ENCODE measurements around the gene KDM5C. TPM values are rescaled to one million over a fixed set of nuclear protein-coding genes. Genes with fewer than 3 reads are reported as not detected.

Gene KDM5C
- total RNA-seq, 2 donors from 2014 or later, result 57.4 to 101 TPM

DNA sequence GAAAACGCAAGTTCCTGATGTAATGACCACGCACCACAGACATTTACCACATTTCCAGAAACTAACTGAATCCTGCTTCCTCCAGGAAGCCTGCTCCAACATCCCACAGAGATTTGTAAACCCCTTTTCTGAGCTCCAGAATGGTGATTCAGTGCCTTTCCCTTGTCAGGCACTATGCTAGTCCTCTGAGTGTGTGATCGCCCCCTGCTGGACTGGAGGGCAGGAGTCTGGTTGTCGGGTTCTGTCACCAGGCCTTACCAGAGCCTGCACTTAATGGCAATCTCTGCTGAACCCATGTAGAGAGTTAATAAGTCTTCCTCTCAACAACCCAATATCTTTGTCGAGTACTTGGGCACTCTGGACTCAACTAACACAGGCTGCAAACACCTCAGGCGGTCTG lies 14.5 kb upstream of the KDM5C start:
- ATAC-seq (ENCODE audit: insufficient number of reproducible peaks, low FRiP score, low read depth) (no peak), DNase-seq (ENCODE audit: low spot score) (no peak)
- no peak overlapping the region for H3K4me3 ChIP-seq
- H3K27me3 ChIP-seq (replicated peaks; ENCODE audit: insufficient read depth), result no peaks in the 10 kb centered on the region
- no peaks in the 10 kb centered on the region for H3K9me3 ChIP-seq
- TF ChIP-seq, protein P1, sequence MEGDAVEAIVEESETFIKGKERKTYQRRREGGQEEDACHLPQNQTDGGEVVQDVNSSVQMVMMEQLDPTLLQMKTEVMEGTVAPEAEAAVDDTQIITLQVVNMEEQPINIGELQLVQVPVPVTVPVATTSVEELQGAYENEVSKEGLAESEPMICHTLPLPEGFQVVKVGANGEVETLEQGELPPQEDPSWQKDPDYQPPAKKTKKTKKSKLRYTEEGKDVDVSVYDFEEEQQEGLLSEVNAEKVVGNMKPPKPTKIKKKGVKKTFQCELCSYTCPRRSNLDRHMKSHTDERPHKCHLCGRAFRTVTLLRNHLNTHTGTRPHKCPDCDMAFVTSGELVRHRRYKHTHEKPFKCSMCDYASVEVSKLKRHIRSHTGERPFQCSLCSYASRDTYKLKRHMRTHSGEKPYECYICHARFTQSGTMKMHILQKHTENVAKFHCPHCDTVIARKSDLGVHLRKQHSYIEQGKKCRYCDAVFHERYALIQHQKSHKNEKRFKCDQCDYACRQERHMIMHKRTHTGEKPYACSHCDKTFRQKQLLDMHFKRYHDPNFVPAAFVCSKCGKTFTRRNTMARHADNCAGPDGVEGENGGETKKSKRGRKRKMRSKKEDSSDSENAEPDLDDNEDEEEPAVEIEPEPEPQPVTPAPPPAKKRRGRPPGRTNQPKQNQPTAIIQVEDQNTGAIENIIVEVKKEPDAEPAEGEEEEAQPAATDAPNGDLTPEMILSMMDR (IDR thresholded peaks at IDR 0.05), result no peak
- H3K4me1 ChIP-seq (ENCODE audit: control insufficient read depth in 1 of 2, low read depth in 2 of 2), result no peaks in the 10 kb centered on the region
- no peak overlapping the region for H3K27ac ChIP-seq
- no peaks in the 10 kb centered on the region for H3K36me3 ChIP-seq

DNA sequence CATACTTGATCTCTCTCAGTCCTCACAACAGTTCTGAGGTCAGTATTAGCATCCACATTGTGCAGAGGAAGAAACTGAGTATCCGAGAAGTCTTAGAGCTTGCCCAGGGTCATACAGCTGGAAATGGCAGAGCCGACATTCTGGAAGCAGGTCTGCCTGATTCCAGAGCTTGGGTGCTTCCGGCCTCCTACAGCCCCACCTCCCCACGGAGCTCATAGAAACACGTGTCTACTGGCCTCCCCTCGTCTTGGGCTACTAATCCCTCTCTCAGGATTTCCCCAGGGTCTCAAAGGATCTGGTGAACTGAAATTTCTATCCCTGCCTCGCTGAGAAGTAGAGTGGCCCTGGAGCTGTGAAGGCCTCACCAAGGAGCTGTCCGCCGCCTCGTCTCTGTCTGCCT lies 12.0 kb upstream of the KDM5C start:
- TF ChIP-seq, protein P1 (IDR thresholded peaks at IDR 0.05), result no peak

DNA sequence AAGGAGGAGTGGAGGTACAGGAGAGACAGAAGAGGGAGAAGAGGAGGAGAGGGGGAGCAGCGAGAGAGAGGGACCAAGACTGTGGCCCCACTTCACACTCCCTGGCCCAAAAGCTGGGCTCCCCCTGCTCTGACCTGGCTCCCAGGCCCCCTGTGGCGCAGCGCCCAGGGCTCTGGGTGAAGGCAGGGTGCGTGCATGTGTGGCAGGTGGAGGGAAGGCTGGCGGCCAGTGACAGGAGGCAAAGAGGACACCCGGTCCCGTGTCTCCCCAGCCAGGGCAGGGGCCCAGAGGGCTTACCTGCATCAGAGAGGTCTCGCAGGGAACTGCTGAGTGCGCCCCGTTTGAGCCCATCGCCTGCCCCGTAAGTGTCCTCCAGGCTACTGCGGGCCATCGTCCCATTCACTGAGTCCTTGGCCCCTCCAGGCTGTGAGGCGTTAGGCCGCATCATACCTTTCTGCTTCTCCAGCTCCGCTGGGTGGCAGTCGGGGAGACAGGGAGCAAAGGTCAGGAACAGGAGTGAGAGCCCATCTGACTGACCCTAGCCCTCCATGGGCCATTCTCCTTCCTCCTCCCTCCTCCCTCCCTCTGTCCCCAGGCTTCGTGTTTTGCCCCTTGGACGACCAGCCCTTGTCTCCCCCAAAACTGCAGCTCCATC lies 11.1 kb upstream of the KDM5C start:
- DNase-seq (ENCODE audit: low spot score), result no peak
- Histone ChIP-seq H3K9me3 (no peaks in the 10 kb centered on the region), H3K27me3 (replicated peaks; ENCODE audit: insufficient read depth) (no peaks in the 10 kb centered on the region), H3K4me3 (no peak overlapping the region), H3K4me1 (ENCODE audit: control insufficient read depth in 1 of 2, low read depth in 2 of 2) (no peaks in the 10 kb centered on the region), H3K36me3 (no peaks in the 10 kb centered on the region), H3K27ac (no peak overlapping the region)
- no peak for ATAC-seq (ENCODE audit: insufficient number of reproducible peaks, low FRiP score, low read depth)
- TF ChIP-seq, protein P1 (IDR thresholded peaks at IDR 0.05), result no peak

More for the DNA sequence above, 12.0 kb upstream of the KDM5C start:
- no peak overlapping the region for H3K27ac ChIP-seq
- H3K36me3 ChIP-seq, result no peaks in the 10 kb centered on the region
- H3K4me1 ChIP-seq (ENCODE audit: control insufficient read depth in 1 of 2, low read depth in 2 of 2), result no peaks in the 10 kb centered on the region
- no peaks in the 10 kb centered on the region for H3K9me3 ChIP-seq
- DNase-seq (ENCODE audit: low spot score) (no peak), ATAC-seq (ENCODE audit: insufficient number of reproducible peaks, low FRiP score, low read depth) (no peak)
- no peaks in the 10 kb centered on the region for H3K27me3 ChIP-seq (replicated peaks; ENCODE audit: insufficient read depth)
- H3K4me3 ChIP-seq, result no peak overlapping the region

DNA sequence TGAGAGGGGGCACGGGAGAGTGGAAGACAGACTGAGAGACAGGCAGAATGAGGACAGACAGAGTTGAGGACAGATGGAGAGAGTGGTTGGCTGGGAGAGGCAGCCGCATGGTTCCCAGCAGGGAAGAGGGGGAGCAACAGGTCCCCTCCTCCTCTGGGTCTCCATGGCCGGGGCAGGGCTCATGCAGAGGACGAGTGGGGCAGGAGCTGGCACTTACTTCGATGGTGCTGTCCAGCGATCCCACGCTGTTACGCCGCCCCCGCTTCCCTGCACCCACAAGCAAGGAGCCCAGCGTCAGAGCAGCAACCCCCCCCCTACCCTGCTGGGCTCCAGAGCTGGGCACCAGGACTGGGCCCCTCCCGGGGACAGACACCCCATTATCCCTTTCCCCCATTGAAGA lies 10.6 kb upstream of the KDM5C start:
- TF ChIP-seq, protein P1 (IDR thresholded peaks at IDR 0.05), result no peak
- H3K27ac ChIP-seq, result no peak overlapping the region
- DNase-seq (ENCODE audit: low spot score), result no peak
- no peaks in the 10 kb centered on the region for H3K36me3 ChIP-seq
- H3K9me3 ChIP-seq, result no peaks in the 10 kb centered on the region
- ATAC-seq (ENCODE audit: insufficient number of reproducible peaks, low FRiP score, low read depth), result no peak
- no peak overlapping the region for H3K4me3 ChIP-seq
- no peaks in the 10 kb centered on the region for H3K27me3 ChIP-seq (replicated peaks; ENCODE audit: insufficient read depth)
- no peaks in the 10 kb centered on the region for H3K4me1 ChIP-seq (ENCODE audit: control insufficient read depth in 1 of 2, low read depth in 2 of 2)

DNA sequence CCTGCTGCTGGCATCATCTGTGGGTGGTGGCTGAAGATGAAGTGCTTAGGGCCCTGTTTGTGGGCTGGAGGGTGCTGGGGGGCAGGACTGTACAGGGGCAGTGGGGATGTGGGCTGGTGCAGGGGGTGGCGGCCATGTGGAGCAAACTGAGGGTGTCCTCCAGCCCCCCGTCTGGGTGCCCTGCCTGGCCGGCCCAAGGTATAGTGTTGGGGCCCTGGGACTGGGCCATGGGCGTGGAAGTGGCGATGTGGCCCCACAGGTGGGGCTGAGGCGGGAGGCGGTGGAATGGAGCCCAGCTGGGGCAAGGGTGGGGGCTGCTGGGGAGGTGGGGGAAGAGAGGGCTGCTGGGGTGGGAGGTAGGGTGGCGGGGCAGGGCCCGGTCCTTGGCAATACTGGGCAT lies 9.5 kb upstream of the KDM5C start:
- no peak overlapping the region for H3K27ac ChIP-seq
- H3K4me3 ChIP-seq, result no peak overlapping the region
- TF ChIP-seq, protein P1 (IDR thresholded peaks at IDR 0.05), result no peak
- no peaks in the 10 kb centered on the region for H3K9me3 ChIP-seq
- no peak for ATAC-seq (ENCODE audit: insufficient number of reproducible peaks, low FRiP score, low read depth)
- no peaks in the 10 kb centered on the region for H3K36me3 ChIP-seq
- no peaks in the 10 kb centered on the region for H3K27me3 ChIP-seq (replicated peaks; ENCODE audit: insufficient read depth)
- DNase-seq (ENCODE audit: low spot score), result no peak
- H3K4me1 ChIP-seq (ENCODE audit: control insufficient read depth in 1 of 2, low read depth in 2 of 2), result no peaks in the 10 kb centered on the region

Measured in thoracic aorta (tissue), 2 donors.